IPS-11a (cell line): Measurements from ENCODE around the gene LUZP1.

Experiments
- H3K4me3 ChIP-seq: one replicate; pipeline ENCODE4 v1.5.1; 2013; ENCODE audit warnings: low read depth, low read length, control low read depth

The LUZP1 gene

DNA sequence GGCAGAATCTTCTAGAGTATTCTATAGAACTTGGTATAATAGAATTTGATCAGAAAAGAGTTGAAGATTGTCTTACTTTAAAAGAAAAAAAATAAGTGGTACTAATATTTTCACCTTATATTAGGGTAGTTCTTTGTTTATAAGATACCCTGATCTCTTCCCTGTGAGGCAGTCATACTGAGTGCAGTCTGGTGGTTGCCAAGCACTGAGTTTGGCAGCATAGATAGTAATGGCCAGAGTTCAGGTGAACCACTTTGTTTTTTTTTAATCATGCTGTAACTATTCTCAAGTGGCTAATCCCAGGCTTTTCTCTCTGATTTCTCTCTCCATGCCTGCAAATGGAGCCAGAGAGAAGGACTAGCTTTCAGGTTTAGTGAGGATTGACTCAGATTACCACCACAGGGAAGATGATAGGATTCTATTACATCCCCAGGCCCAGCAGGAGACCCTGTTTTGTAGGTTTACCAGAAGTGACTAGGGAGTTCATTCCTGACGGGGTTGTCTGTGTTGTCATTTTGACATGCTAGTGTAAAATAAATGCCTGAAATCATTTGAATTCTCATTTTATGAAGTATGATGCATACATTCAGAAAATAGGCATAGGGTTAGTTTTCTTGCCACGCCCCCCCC lies 132.7 kb downstream of the LUZP1 start:
- H3K4me3 ChIP-seq: no peak overlapping the region
